Measurements from ENCODE around the gene NEDD8. TPM values are rescaled to one million over a fixed set of nuclear protein-coding genes. Genes with fewer than 3 reads are reported as not detected.

The NEDD8 gene
- total RNA-seq, 2 experiments from 2014 or later, result 167 to 172 TPM

DNA sequence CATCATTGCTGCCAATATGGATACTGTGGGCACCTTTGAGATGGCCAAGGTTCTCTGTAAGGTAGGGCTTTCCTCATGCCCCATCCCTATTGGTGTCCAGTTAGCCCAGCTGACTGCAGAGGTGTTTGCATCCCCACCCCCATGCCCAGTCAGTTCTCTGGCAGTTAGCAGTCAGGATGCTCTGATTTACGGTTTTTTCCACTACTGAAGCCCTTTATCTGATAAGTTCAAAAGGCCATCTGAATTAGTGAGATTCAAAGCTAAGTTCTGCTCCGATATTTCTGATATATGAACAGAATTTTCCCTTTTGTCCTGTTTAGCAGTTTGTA, 1.3 kb upstream of the NEDD8 start:
- POLR2A ChIA-PET, result interaction anchor here (0.6 to 2.3 kb wide), 8 partner anchors 8 to 206 kb away, joined by 3 to 15 read pairs (median 3); partner anchors contain the start of genes DHRS1, NOP9 and TINF2
- H3K27me3 Mint-ChIP-seq, result no peaks in the 10 kb centered on the region
- intact Hi-C loops (cut with micrococcal nuclease), result no loop called here
- peak overlapping the region; percentile 93 for H3K4me3 Mint-ChIP-seq
- DNase-seq (peak; percentile 35), ATAC-seq (no peak)
- H3K9me3 Mint-ChIP-seq, result no peaks in the 10 kb centered on the region
- peak overlapping the region; percentile 96 for H3K27ac Mint-ChIP-seq
- H3K36me3 Mint-ChIP-seq (ENCODE audit: low read depth), result peaks cover 35% of the 10 kb centered on the region
- H3K4me1 Mint-ChIP-seq (ENCODE audit: low read depth), result peaks cover 48% of the 10 kb centered on the region
- TF ChIP-seq CTCF (IDR thresholded peaks at IDR 0.05), result no peak
- CTCF ChIA-PET, result interaction anchor here (1.2 to 27.8 kb wide), 5 partner anchors 9 to 100 kb away, joined by 4 to 873 read pairs (median 18); partner anchors contain the start of genes CIDEB, DHRS1, IRF9 and LTB4R

DNA sequence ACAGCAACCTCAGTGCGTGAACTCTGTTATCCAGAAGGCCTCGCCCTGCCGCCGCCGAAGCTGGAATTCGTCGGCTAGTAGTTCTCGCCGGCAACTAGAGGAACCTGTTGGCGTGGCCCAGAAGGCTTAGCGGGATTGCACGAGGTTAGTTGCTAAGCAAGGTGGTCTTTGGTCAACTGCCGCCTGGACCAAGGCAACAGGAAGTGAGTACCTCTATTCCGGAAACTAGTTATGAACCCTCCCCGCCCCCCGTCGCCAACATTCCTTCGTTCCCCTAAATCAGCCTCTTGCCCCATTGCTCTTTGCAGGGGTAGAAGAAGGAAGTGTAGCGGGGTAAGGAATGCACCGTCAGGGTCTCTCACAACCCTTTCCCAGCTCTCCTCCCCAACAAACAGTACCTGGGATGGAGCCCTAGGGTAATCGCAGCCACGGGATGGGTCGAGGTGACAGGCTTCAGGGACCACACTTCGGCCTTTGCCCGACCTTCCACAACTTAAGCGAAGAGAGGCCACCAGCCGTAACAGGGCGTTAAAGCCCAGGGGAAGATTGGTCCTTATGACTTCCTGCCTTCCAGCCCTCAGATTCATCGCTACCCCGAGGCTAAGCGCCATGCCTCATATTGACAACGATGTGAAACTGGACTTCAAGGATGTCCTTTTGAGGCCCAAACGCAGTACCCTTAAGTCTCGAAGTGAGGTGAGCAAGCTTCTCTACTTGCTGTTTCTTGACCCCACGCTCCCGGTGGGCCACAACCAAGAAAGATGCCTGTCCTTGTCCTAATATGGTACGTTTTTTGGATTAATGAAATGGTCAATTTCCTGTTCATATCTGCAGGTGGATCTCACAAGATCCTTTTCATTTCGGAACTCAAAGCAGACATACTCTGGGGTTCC, 724 bp upstream of the NEDD8 start, which contains the start of gene GMPR2:
TSS of gene GMPR2 (plus strand) at position 285 of the 893 bp plus-strand sequence. CDS start at position 610, 325 bp downstream.
- peak; percentile 33 for DNase-seq
- TF ChIP-seq CTCF (IDR thresholded peaks at IDR 0.05), result no peak
- Mint-ChIP-seq H3K4me1 (ENCODE audit: low read depth) (peaks cover 42% of the 10 kb centered on the region), H3K27ac (peak within 1 kb of the TSS; percentile 96), H3K36me3 (ENCODE audit: low read depth) (peaks cover 33% of the 10 kb centered on the region), H3K4me3 (peak within 1 kb of the TSS; percentile 93), H3K9me3 (no peaks in the 10 kb centered on the region), H3K27me3 (no peaks in the 10 kb centered on the region)
- intact Hi-C loops (cut with micrococcal nuclease), result no loop called here
- peak; percentile 57 for ATAC-seq
- POLR2A ChIA-PET, result interaction anchor here (0.7 to 2.3 kb wide), 13 partner anchors 9 to 119 kb away, joined by 3 to 15 read pairs (median 4); partner anchors contain the start of genes CHMP4A, CIDEB, DHRS1 and IRF9
- CTCF ChIA-PET, result interaction anchor here (1.2 to 27.8 kb wide), 5 partner anchors 10 to 100 kb away, joined by 4 to 873 read pairs (median 18); partner anchors contain the start of genes CIDEB, DHRS1, IRF9 and LTB4R

DNA sequence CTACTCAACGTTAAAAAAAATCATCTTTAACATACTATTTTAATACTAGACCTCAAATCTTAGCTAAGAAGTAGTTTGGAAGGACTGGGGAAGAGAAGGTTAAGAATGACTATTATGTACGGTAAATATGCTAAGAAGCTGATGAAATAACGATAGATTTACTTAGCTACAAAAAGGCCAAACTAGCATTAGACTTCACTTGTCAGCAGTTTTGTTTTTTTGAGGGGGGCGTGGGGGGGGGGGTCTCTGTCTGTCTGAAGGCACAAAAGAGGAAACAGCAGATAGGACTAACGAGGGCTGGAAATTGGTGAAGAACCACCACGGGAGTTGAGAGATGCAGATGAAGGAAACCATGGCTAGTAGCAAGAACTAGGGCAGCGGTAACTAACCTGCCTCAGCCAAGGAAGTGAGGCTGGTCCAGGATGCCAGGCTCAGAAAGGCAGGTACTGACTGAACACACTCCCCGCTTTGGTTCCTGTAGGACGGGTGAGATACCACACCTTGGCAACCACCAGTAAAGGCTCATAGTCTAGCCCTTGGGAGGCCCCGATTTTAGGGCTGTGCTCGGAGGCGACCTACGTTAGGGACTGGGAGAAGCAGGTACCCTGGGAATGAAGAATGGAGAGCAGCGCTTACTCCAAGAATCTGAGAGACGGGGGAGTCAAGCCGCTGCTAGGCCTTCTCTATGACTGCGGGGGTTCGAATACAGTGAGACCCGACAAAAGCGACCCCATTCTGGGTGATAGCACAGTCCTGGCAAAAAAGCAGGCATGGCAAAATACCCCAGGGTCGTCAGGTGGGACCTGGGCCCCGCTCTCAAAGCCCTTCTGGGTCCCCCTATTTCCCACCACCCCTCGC, 675 bp downstream of the NEDD8 start:
- ChIA-PET POLR2A (interaction anchor here (0.6 to 1.3 kb wide), 5 partner anchors 11 to 200 kb away, joined by 3 to 5 read pairs (median 3); partner anchors contain the start of gene TINF2), CTCF (interaction anchor here (1.1 to 1.4 kb wide), 3 partner anchors 12 to 102 kb away, joined by 3 to 7 read pairs (median 3); partner anchors contain the start of gene CIDEB)
- H3K27ac Mint-ChIP-seq, result peak overlapping the region; percentile 96
- H3K4me1 Mint-ChIP-seq (ENCODE audit: low read depth), result peaks cover 45% of the 10 kb centered on the region
- no peaks in the 10 kb centered on the region for H3K27me3 Mint-ChIP-seq
- no peak for TF ChIP-seq CTCF (IDR thresholded peaks at IDR 0.05)
- intact Hi-C loops (cut with micrococcal nuclease), result no loop called here
- H3K4me3 Mint-ChIP-seq, result peak overlapping the region; percentile 93
- DNase-seq (peak; percentile 47), ATAC-seq (peak; percentile 15)
- H3K9me3 Mint-ChIP-seq, result no peaks in the 10 kb centered on the region
- H3K36me3 Mint-ChIP-seq (ENCODE audit: low read depth), result peaks cover 25% of the 10 kb centered on the region

DNA sequence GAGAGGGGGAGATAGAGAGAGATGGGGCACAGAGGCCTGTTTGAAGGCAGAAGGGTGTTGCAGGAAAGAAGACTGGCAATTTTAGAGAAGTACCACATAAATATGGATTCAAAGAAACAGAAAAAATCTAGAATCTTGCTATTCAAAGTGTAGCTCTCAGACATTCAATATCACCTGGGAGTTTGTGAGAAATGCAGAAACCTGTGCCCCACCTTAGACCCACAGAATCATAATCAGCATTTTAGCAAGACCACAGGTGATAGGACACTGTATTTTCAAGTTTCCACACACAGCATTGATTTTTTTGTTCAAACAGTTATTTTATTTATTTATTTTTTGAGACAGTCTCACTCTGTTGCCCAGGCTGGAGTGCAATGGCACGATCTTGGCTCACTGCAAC, 3.3 kb downstream of the NEDD8 start:
- POLR2A ChIA-PET, result interaction anchor here (0.7 to 1.6 kb wide), 3 partner anchors 13 to 15 kb away, joined by 3 to 5 read pairs (median 4); partner anchors contain the start of genes CHMP4A and MDP1
- intact Hi-C loops (cut with micrococcal nuclease), result no loop called here
- no peaks in the 10 kb centered on the region for H3K9me3 Mint-ChIP-seq
- no peaks in the 10 kb centered on the region for H3K27me3 Mint-ChIP-seq
- peaks cover 17% of the 10 kb centered on the region for H3K36me3 Mint-ChIP-seq (ENCODE audit: low read depth)
- H3K27ac Mint-ChIP-seq, result no peak overlapping the region
- TF ChIP-seq CTCF (IDR thresholded peaks at IDR 0.05), result no peak
- no peak for ATAC-seq
- DNase-seq, result no peak
- H3K4me1 Mint-ChIP-seq (ENCODE audit: low read depth), result peaks cover 36% of the 10 kb centered on the region
- H3K4me3 Mint-ChIP-seq, result no peak overlapping the region
- CTCF ChIA-PET, result interaction anchor here (0.8 to 2.1 kb wide), 3 partner anchors 9 to 79 kb away, joined by 3 to 14 read pairs (median 4); partner anchors contain the start of gene CIDEB

Data from activated CD8-positive, alpha-beta T cell treated with anti-CD3 and anti-CD28 coated beads for 36 hours (primary cell).